ENCODE measurements around the gene PRDM5. TPM values are rescaled to one million over a fixed set of nuclear protein-coding genes. Genes with fewer than 3 reads are reported as not detected.

Gene PRDM5
- total and polyA plus RNA-seq, 12 donors = 3.4 to 26.1 (median 12.3) TPM

- H3K27ac ChIP-seq = no peak overlapping the region
- no peak for DNase-seq
- intact Hi-C loops (cut with DNase I) = no loop called here
Measured at GRCh38 chr4:120777459-120777858, 145.1 kb downstream of the PRDM5 start.

GRCh38 chr4:120775431-120775830 lies 147.1 kb downstream of the PRDM5 start:
- Histone ChIP-seq H3K4me1 (replicated peaks in 1 of 2) (no peaks in the 10 kb centered on the region), H3K27me3 (no peaks in the 10 kb centered on the region), H3K36me3 (replicated peaks in 1 of 2) (no peaks in the 10 kb centered on the region), H3K9me3 (replicated peaks in 1 of 3) (no peaks in the 10 kb centered on the region), H3K27ac (no peak overlapping the region), H3K4me3 (no peak overlapping the region)
- intact Hi-C loops (cut with DNase I) = no loop called here
- no peak for DNase-seq
- no peak for TF ChIP-seq POLR2A (IDR thresholded peaks at IDR 0.05)
- TF ChIP-seq, protein P1, sequence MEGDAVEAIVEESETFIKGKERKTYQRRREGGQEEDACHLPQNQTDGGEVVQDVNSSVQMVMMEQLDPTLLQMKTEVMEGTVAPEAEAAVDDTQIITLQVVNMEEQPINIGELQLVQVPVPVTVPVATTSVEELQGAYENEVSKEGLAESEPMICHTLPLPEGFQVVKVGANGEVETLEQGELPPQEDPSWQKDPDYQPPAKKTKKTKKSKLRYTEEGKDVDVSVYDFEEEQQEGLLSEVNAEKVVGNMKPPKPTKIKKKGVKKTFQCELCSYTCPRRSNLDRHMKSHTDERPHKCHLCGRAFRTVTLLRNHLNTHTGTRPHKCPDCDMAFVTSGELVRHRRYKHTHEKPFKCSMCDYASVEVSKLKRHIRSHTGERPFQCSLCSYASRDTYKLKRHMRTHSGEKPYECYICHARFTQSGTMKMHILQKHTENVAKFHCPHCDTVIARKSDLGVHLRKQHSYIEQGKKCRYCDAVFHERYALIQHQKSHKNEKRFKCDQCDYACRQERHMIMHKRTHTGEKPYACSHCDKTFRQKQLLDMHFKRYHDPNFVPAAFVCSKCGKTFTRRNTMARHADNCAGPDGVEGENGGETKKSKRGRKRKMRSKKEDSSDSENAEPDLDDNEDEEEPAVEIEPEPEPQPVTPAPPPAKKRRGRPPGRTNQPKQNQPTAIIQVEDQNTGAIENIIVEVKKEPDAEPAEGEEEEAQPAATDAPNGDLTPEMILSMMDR (IDR thresholded peaks at IDR 0.05) = no peak

More at GRCh38 chr4:120777459-120777858, 145.1 kb downstream of the PRDM5 start:
- Histone ChIP-seq H3K27me3 (no peaks in the 10 kb centered on the region), H3K4me3 (no peak overlapping the region), H3K4me1 (replicated peaks in 1 of 2) (no peaks in the 10 kb centered on the region), H3K9me3 (replicated peaks in 1 of 3) (no peaks in the 10 kb centered on the region), H3K36me3 (replicated peaks in 1 of 2) (no peaks in the 10 kb centered on the region)
- no peak for TF ChIP-seq POLR2A (IDR thresholded peaks at IDR 0.05)
- TF ChIP-seq, protein P1 (IDR thresholded peaks at IDR 0.05) = no peak

- H3K4me1 ChIP-seq (replicated peaks in 1 of 2) = no peaks in the 10 kb centered on the region
- H3K4me3 ChIP-seq = no peak overlapping the region
- H3K9me3 ChIP-seq (replicated peaks in 1 of 3) = no peaks in the 10 kb centered on the region
- no peak for TF ChIP-seq POLR2A (IDR thresholded peaks at IDR 0.05)
- TF ChIP-seq, protein P1 (IDR thresholded peaks at IDR 0.05) = no peak
- DNase-seq = no peak
- 72 to 85% (median 78%) methylated on average over 1 of the region's 1 CpG for WGBS, 4 donors
- no peak overlapping the region for H3K27ac ChIP-seq
- H3K36me3 ChIP-seq (replicated peaks in 1 of 2) = no peaks in the 10 kb centered on the region
- intact Hi-C loops (cut with DNase I) = no loop called here
- H3K27me3 ChIP-seq = no peaks in the 10 kb centered on the region
Measured at GRCh38 chr4:120773641-120774040, 148.9 kb downstream of the PRDM5 start.

- no peaks in the 10 kb centered on the region for H3K27me3 ChIP-seq
- 69 to 100% (median 87%) methylated on average over 2 of the region's 2 CpGs for WGBS, 4 donors
- no peaks in the 10 kb centered on the region for H3K36me3 ChIP-seq (replicated peaks in 1 of 2)
- DNase-seq = no peak
- H3K9me3 ChIP-seq (replicated peaks in 1 of 3) = no peaks in the 10 kb centered on the region
- no peak overlapping the region for H3K27ac ChIP-seq
- no peak overlapping the region for H3K4me3 ChIP-seq
- TF ChIP-seq, protein P1 (IDR thresholded peaks at IDR 0.05) = no peak
- no peak for TF ChIP-seq POLR2A (IDR thresholded peaks at IDR 0.05)
- intact Hi-C loops (cut with DNase I) = no loop called here
- no peaks in the 10 kb centered on the region for H3K4me1 ChIP-seq (replicated peaks in 1 of 2)
Measured at GRCh38 chr4:120771907-120772306, 150.6 kb downstream of the PRDM5 start.
